Spleen (tissue), 11 donors: ENCODE results near the gene PRSS1. TPM values are rescaled to one million over a fixed set of nuclear protein-coding genes. Genes with fewer than 3 reads are reported as not detected.

Experiments used
- DNase-seq: peaks from one replicate; pipeline ENCODE4 v3.0.0-alpha.2; 2020
- H3K27ac ChIP-seq, 8 donors: fragments of 200-600 bp; sonication (generic) in 7 of 8; 1 replicate in 4 of 8; 2 replicates in 4 of 8; pipeline versions ENCODE4 v1.5.0 to v1.8.0; 2016 to 2021; ENCODE audit warnings: inconsistent platforms in 4 of 8, mild to moderate bottlenecking in 4 of 8, moderate library complexity in 1 of 8
- H3K27me3 ChIP-seq, 7 donors: fragments of 200-600 bp; sonication (generic) in 6 of 7; replicated peaks in 1 of 7; 1 replicate in 4 of 7; 2 replicates in 3 of 7; pipeline versions ENCODE4 v1.5.0 to v1.8.0; 2016 to 2021; ENCODE audit warnings: inconsistent platforms in 3 of 7, mild to moderate bottlenecking in 1 of 7
- H3K36me3 ChIP-seq, 6 donors: fragments of 200-600 bp; sonication (generic) in 5 of 6; 1 replicate in 4 of 6; 2 replicates in 2 of 6; pipeline versions ENCODE4 v1.5.0 to v1.8.0; 2016 to 2021; ENCODE audit warnings: inconsistent platforms in 2 of 6
- H3K4me1 ChIP-seq, 6 donors: fragments of 200-600 bp; sonication (generic) in 5 of 6; 1 replicate in 3 of 6; 2 replicates in 3 of 6; pipeline versions ENCODE4 v1.5.0 to v1.8.0; 2016 to 2021; ENCODE audit warnings: inconsistent platforms in 3 of 6
- H3K4me3 ChIP-seq, 8 donors: fragments of 200-600 bp; sonication (generic) in 7 of 8; 1 replicate in 4 of 8; 2 replicates in 4 of 8; pipeline versions ENCODE4 v1.5.0 to v1.8.0; 2016 to 2021; ENCODE audit warnings: inconsistent platforms in 4 of 8, mild to moderate bottlenecking in 4 of 8, moderate library complexity in 2 of 8
- H3K9me3 ChIP-seq, 8 donors: fragments of 200-600 bp; sonication (generic) in 7 of 8; 1 replicate in 4 of 8; 2 replicates in 4 of 8; pipeline versions ENCODE4 v1.5.0 to v1.8.0; 2016 to 2021; ENCODE audit warnings: inconsistent platforms in 4 of 8
- POLR2A ChIP-seq, 3 donors: fragments of 450-650 bp; IDR thresholded peaks; one replicate each; pipeline ENCODE4 v1.5.1; 2017; ENCODE audit warnings: antibody characterized with exemption in 3 of 3, mild to moderate bottlenecking in 1 of 3
- POLR2AphosphoS5 ChIP-seq, 3 donors: sonication (generic); formaldehyde crosslinking; IDR thresholded peaks; one replicate each; pipeline ENCODE4 v1.5.1; 2017; ENCODE audit warnings: antibody characterized with exemption in 3 of 3
- WGBS, 5 donors: extraction: QIAGEN DNeasy Blood & Tissue Kit in 3 of 5; methylation state at CpG; one replicate each; pipeline versions ENCODE4 v1.1.5 to v1.1.7; 2013 to 2018; 5-methylcytosine and 5-hydroxymethylcytosine counted together
- intact Hi-C: fragments of 100-400 bp; cut with DNase I; formaldehyde crosslinking; loops from one replicate; pipeline ENCODE4 v1.15.0; 2023; ENCODE audit warnings: low total_unique reads
- polyA plus RNA-seq, 3 donors: library from polyadenylated mRNA; stranded (reverse); fragments of 200-250 nt; gene quantifications; one replicate each; pipeline ENCODE4 v1.2.1, GENCODE V29; 2013
- total RNA-seq, 7 donors: library from RNA; depleted of rRNA in 3 of 7; stranded (reverse); fragments of >200 nt in 3 of 7; fragmentation: NEBNext Ultra II Directional in 4 of 7; extraction: Animal tissue kit (Norgen Biotek cat#: 25700) in 4 of 7; gene quantifications; one replicate each; pipeline versions ENCODE4 v1.1.0 to v1.2.1, GENCODE V29; 2016 to 2021
- TF ChIP-seq, protein P1 (sequence below), 11 experiments: fragments of 200-600 bp in 7 of 11; fragments of 450-650 bp in 4 of 11; sonication (generic) in 4 of 11; IDR thresholded peaks in 8 of 11; conservative IDR thresholded peaks in 3 of 11; 1 replicate in 7 of 11; 2 replicates in 4 of 11; pipeline versions ENCODE4 v1.4.0 to v1.8.0; 2016 to 2021; ENCODE audit warnings: antibody characterized with exemption in 11 of 11, inconsistent platforms in 4 of 11, mild to moderate bottlenecking in 1 of 11
- donor health status: healthy with polysubstance abuse.
- donor health status: DM: no; HTN: no; CAD: no; lungs with moderate emphysema.
- donor health status: DM: no; HTN: no; CAD: no.
- donor health status: Bipolar disorder and iron deficiency.
- donor health status: healthy.
- donor health status: DM: no; HTN: no; CAD: no.
- donor health status: DM: yes; HTN: yes; CAD: no.

The PRSS1 gene
- total and polyA plus RNA-seq, 10 donors: 0.88 to 6.3 (median 2.2) TPM; not detected in 4

- peak overlapping the region in 5 of 8 donors; percentile 37 to 77 (median 45) for H3K4me3 ChIP-seq
- WGBS, 5 donors: 23 to 42% (median 29%) methylated on average over 5 of the region's 5 CpGs
- intact Hi-C loops: no loop called here
- H3K4me1 ChIP-seq: peaks cover 0 to 91% (median 32%) of the 10 kb centered on the region in 6 donors
- peak; percentile 91 for DNase-seq
- peaks cover 0 to under 1% (median 0%) of the 10 kb centered on the region in 6 donors for H3K36me3 ChIP-seq
- H3K9me3 ChIP-seq: no peaks in the 10 kb centered on the region
- H3K27ac ChIP-seq: peak overlapping the region; percentile 91 to 98 (median 94)
- TF ChIP-seq POLR2A (IDR thresholded peaks at IDR 0.05) (peak in 2 of 3 donors; percentile 16 to 18), POLR2AphosphoS5 (IDR thresholded peaks at IDR 0.05) (peak in 2 of 3 donors; percentile 63 to 71)
- TF ChIP-seq, protein P1, sequence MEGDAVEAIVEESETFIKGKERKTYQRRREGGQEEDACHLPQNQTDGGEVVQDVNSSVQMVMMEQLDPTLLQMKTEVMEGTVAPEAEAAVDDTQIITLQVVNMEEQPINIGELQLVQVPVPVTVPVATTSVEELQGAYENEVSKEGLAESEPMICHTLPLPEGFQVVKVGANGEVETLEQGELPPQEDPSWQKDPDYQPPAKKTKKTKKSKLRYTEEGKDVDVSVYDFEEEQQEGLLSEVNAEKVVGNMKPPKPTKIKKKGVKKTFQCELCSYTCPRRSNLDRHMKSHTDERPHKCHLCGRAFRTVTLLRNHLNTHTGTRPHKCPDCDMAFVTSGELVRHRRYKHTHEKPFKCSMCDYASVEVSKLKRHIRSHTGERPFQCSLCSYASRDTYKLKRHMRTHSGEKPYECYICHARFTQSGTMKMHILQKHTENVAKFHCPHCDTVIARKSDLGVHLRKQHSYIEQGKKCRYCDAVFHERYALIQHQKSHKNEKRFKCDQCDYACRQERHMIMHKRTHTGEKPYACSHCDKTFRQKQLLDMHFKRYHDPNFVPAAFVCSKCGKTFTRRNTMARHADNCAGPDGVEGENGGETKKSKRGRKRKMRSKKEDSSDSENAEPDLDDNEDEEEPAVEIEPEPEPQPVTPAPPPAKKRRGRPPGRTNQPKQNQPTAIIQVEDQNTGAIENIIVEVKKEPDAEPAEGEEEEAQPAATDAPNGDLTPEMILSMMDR (IDR thresholded peaks at IDR 0.05 in 8 of 11, conservative IDR thresholded peaks at IDR 0.05 in 3 of 11): no peak
- H3K27me3 ChIP-seq: peaks cover 0 to 43% (median 16%) of the 10 kb centered on the region in 7 donors
Measured at GRCh38 chr7:142795339-142795863, 46.1 kb downstream of the PRSS1 start.

DNA sequence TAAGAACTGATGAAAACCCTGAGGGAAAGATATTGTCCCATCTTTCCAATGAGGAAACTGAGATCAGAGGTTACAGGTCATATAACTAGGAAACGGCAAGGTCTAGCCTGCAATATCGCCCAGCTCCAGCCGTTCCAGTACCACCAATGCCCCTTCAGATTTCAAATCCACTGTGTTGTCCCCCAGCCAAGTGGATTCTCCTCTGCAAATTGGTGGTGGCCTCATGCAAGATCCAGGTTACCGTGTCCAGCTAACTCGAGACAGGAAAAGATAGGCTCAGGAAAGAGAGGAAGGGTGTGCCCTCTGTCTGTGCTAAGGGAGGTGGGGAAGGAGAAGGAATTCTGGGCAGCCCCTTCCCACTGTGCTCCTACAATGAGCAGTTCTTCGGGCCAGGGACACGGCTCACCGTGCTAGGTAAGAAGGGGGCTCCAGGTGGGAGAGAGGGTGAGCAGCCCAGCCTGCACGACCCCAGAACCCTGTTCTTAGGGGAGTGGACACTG lies 46.8 kb downstream of the PRSS1 start:
- Histone ChIP-seq H3K4me3 (peak overlapping the region; percentile 30 to 77 (median 40)), H3K9me3 (no peaks in the 10 kb centered on the region), H3K27me3 (peaks cover 0 to 43% (median 16%) of the 10 kb centered on the region in 7 donors), H3K27ac (peak overlapping the region; percentile 91 to 98 (median 94)), H3K4me1 (peaks cover 0 to 93% (median 34%) of the 10 kb centered on the region in 6 donors), H3K36me3 (peaks cover 0 to 7% (median 0%) of the 10 kb centered on the region in 6 donors)
- TF ChIP-seq, protein P1 (IDR thresholded peaks at IDR 0.05 in 8 of 11, conservative IDR thresholded peaks at IDR 0.05 in 3 of 11): no peak
- no peak for TF ChIP-seq POLR2A (IDR thresholded peaks at IDR 0.05)
- TF ChIP-seq POLR2AphosphoS5 (IDR thresholded peaks at IDR 0.05): no peak
- WGBS, 5 donors: 20 to 39% (median 35%) methylated on average over 9 of the region's 9 CpGs
- intact Hi-C loops: no loop called here
- no peak for DNase-seq

- WGBS, 5 donors: 5 to 21% (median 5%) methylated on average over 27 to 74 of the region's 74 CpGs
- peak; percentile 84 for DNase-seq
- TF ChIP-seq POLR2AphosphoS5 (IDR thresholded peaks at IDR 0.05): peak in 2 of 3 donors; percentile 45 to 65
- TF ChIP-seq, protein P1 (IDR thresholded peaks at IDR 0.05 in 8 of 11, conservative IDR thresholded peaks at IDR 0.05 in 3 of 11): no peak
- Histone ChIP-seq H3K4me1 (peaks cover 0 to 91% (median 34%) of the 10 kb centered on the region in 6 donors), H3K36me3 (peaks cover 0 to 14% (median 1%) of the 10 kb centered on the region in 6 donors), H3K9me3 (no peaks in the 10 kb centered on the region), H3K27me3 (peaks cover 0 to 43% (median 16%) of the 10 kb centered on the region in 7 donors), H3K27ac (peak overlapping the region; percentile 91 to 98 (median 94)), H3K4me3 (peak overlapping the region; percentile 30 to 77 (median 40))
- intact Hi-C loops: no loop called here
Measured at GRCh38 chr7:142796501-142797390, 47.5 kb downstream of the PRSS1 start.
